GM23338 (cell line): ENCODE results near the gene TMEM140. TPM values are rescaled to one million over a fixed set of nuclear protein-coding genes. Genes with fewer than 3 reads are reported as not detected.
A peak's percentile ranks its signal among the peaks of the same experiment; 100 is the strongest.

Source experiments
- ATAC-seq: fragments of 200-7000 bp; cut with Tn5 transposase; 3 replicates; pipeline ENCODE4 v1.9.1; 2020
- DNase-seq: peaks from one replicate; pipeline ENCODE4 v3.0.0-alpha.2; 2015; ENCODE audit warnings: low spot score
- H2AFZ ChIP-seq: fragments of 200-600 bp; sonication (generic); 2 replicates; pipeline ENCODE4 v1.8.0; 2016; ENCODE audit warnings: antibody characterized with exemption, mild to moderate bottlenecking, moderate library complexity
- H3F3A ChIP-seq: fragments of 200-600 bp; sonication (generic); replicated peaks from 2 replicates; pipeline ENCODE4 v1.8.0; 2017; ENCODE audit warnings: antibody characterized with exemption, mixed run types, low read depth
- H3K27ac ChIP-seq: fragments of 200-600 bp; sonication (generic); 2 replicates; pipeline ENCODE4 v1.6.1; 2016; ENCODE audit warnings: low read depth
- H3K27me3 ChIP-seq: fragments of 200-600 bp; sonication (generic); 2 replicates; pipeline ENCODE4 v1.8.0; 2016; ENCODE audit warnings: mild to moderate bottlenecking, mixed run types, moderate library complexity; ENCODE audit not compliant: insufficient read depth
- H3K36me3 ChIP-seq: fragments of 200-600 bp; sonication (generic); 2 replicates; pipeline ENCODE4 v1.8.0; 2016; ENCODE audit warnings: mild to moderate bottlenecking; ENCODE audit not compliant: insufficient read depth
- H3K4me1 ChIP-seq: fragments of 200-600 bp; sonication (generic); 2 replicates; pipeline ENCODE4 v1.8.0; 2016; ENCODE audit warnings: mild to moderate bottlenecking, moderate library complexity; ENCODE audit not compliant: insufficient read depth
- H3K4me2 ChIP-seq: fragments of 200-600 bp; sonication (generic); 2 replicates; pipeline ENCODE4 v1.7.1; 2017; ENCODE audit warnings: mixed run types
- H3K4me3 ChIP-seq: fragments of 200-600 bp; sonication (generic); 2 replicates; pipeline ENCODE4 v1.6.1; 2016; ENCODE audit warnings: mixed run types
- H3K79me2 ChIP-seq: fragments of 200-600 bp; sonication (generic); replicated peaks from 2 replicates; pipeline ENCODE4 v1.8.0; 2017; ENCODE audit warnings: mild to moderate bottlenecking; ENCODE audit not compliant: insufficient read depth
- H3K9me2 ChIP-seq: fragments of 200-600 bp; sonication (generic); 2 replicates; pipeline ENCODE4 v1.8.0; 2017; ENCODE audit not compliant: insufficient read depth
- H4K20me1 ChIP-seq: fragments of 200-600 bp; sonication (generic); replicated peaks from 2 replicates; pipeline ENCODE4 v1.8.0; 2017; ENCODE audit warnings: mild to moderate bottlenecking; ENCODE audit not compliant: insufficient read depth
- H3K27ac Mint-ChIP-seq: 2 replicates; pipeline ENCODE4 v1.8.0; 2020; ENCODE audit warnings: inconsistent platforms, mild to moderate bottlenecking, moderate library complexity, mixed read lengths
- H3K27me3 Mint-ChIP-seq: 3 replicates; pipeline ENCODE4 v1.8.0; 2022; ENCODE audit warnings: low read depth, mild to moderate bottlenecking, moderate library complexity, mixed read lengths, inconsistent platforms; ENCODE audit not compliant: insufficient read depth, poor library complexity
- H3K36me3 Mint-ChIP-seq: 3 replicates; pipeline ENCODE4 v1.8.0; 2021; ENCODE audit warnings: low read depth, mild to moderate bottlenecking, inconsistent platforms, moderate library complexity, mixed read lengths
- H3K4me1 Mint-ChIP-seq: 3 replicates; pipeline ENCODE4 v1.8.0; 2020; ENCODE audit warnings: mild to moderate bottlenecking, inconsistent platforms, mixed read lengths
- H3K4me3 Mint-ChIP-seq: 3 replicates; pipeline ENCODE4 v1.8.0; 2021; ENCODE audit warnings: moderate library complexity, mild to moderate bottlenecking, inconsistent platforms, mixed read lengths
- H3K9me3 Mint-ChIP-seq: 3 replicates; pipeline ENCODE4 v1.8.0; 2020; ENCODE audit warnings: moderate library complexity, mild to moderate bottlenecking, inconsistent platforms, mixed read lengths
- CREB1 ChIP-seq: fragments of 250-450 bp; sonication (Bioruptor Pico); IDR thresholded peaks from 2 replicates; pipeline ENCODE4 v1.5.0; 2020; ENCODE audit warnings: low read depth, mild to moderate bottlenecking, moderate library complexity
- EZH2 ChIP-seq: fragments of 200-600 bp; sonication (generic); IDR thresholded peaks from one replicate; pipeline ENCODE4 v1.8.0; 2017; ENCODE audit warnings: antibody characterized with exemption, mild to moderate bottlenecking, low read depth; ENCODE audit not compliant: unreplicated experiment
- EZH2phosphoT487 ChIP-seq: fragments of 200-600 bp; sonication (generic); IDR thresholded peaks from one replicate; pipeline ENCODE4 v1.8.1; 2018; ENCODE audit warnings: antibody characterized with exemption; ENCODE audit not compliant: unreplicated experiment
- STAT1 ChIP-seq: IDR thresholded peaks from one replicate; pipeline ENCODE4 v1.6.1; 2016; ENCODE audit warnings: antibody characterized with exemption; ENCODE audit not compliant: unreplicated experiment
- ZNF331 ChIP-seq: fragments of 250-450 bp; sonication (Bioruptor Pico); IDR thresholded peaks from 2 replicates; pipeline ENCODE4 v1.5.0; 2020; ENCODE audit warnings: low read depth, mild to moderate bottlenecking, moderate library complexity
- polyA plus RNA-seq: library from polyadenylated mRNA; unstranded; fragments of >200 nt; fragmentation: Nextera tagmentation; extraction: Ambion mirVana; gene quantifications from 2 replicates; pipeline ENCODE4 v1.2.1, GENCODE V29; 2016
- total RNA-seq: library from RNA; depleted of rRNA; stranded (reverse); fragments of >200 nt; shearing (Covaris generic); gene quantifications from 2 replicates; pipeline ENCODE4 v1.2.3, GENCODE V29; 2014
- TF ChIP-seq, protein P1 (sequence below), 2 experiments: fragments of 200-600 bp in 1 of 2; sonication (generic) in 1 of 2; conservative IDR thresholded peaks; 2 replicates each; pipeline versions ENCODE4 v1.5.1 to v1.6.1; 2016 to 2017; ENCODE audit warnings: antibody characterized with exemption in 2 of 2, low read depth in 2 of 2, mild to moderate bottlenecking in 2 of 2, moderate library complexity in 1 of 2
- TF ChIP-seq, protein P2 (sequence below): IDR thresholded peaks from 2 replicates; pipeline ENCODE4 v1.6.1; 2016; ENCODE audit warnings: antibody characterized with exemption
- TF ChIP-seq, protein P3 (sequence below): IDR thresholded peaks from one replicate; pipeline ENCODE4 v1.6.1; 2018; ENCODE audit warnings: antibody characterized with exemption; ENCODE audit not compliant: unreplicated experiment

TMEM140 gene
- total and polyA plus RNA-seq, 2 experiments from 2014 or later, result 2.7 TPM; not detected in 1

DNA sequence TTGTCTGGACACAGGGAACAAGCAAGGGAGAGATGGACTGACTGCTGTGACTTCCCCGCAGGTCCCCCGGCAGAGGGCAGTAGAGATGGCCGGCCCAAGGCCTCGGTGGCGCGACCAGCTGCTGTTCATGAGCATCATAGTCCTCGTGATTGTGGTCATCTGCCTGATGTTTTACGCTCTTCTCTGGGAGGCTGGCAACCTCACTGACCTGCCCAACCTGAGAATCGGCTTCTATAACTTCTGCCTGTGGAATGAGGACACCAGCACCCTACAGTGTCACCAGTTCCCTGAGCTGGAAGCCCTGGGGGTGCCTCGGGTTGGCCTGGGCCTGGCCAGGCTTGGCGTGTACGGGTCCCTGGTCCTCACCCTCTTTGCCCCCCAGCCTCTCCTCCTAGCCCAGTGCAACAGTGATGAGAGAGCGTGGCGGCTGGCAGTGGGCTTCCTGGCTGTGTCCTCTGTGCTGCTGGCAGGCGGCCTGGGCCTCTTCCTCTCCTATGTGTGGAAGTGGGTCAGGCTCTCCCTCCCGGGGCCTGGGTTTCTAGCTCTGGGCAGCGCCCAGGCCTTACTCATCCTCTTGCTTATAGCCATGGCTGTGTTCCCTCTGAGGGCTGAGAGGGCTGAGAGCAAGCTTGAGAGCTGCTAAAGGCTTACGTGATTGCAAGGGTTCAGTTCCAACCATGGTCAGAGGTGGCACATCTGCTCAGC, 16.6 kb downstream of the TMEM140 start:
- H3K27me3 ChIP-seq, result no peaks in the 10 kb centered on the region
- no peak overlapping the region for H3K4me2 ChIP-seq
- H3F3A ChIP-seq, result no peaks in the 10 kb centered on the region; the same call in 1 of the 2 replicates
- peaks cover 24% of the 10 kb centered on the region for H3K4me1 ChIP-seq
- Mint-ChIP-seq H3K27ac (no peak overlapping the region), H3K36me3 (peaks cover 98% of the 10 kb centered on the region), H3K4me1 (peaks cover 29% of the 10 kb centered on the region), H3K27me3 (peaks cover 18% of the 10 kb centered on the region), H3K9me3 (peaks cover 40% of the 10 kb centered on the region), H3K4me3 (no peak overlapping the region; the same call in 2 of the 3 replicates)
- H4K20me1 ChIP-seq, result peaks cover 4% of the 10 kb centered on the region; the same call in 1 of the 2 replicates
- H3K79me2 ChIP-seq, result peaks cover 11% of the 10 kb centered on the region
- H2AFZ ChIP-seq, result no peak overlapping the region
- peaks cover 4% of the 10 kb centered on the region; the same call in 1 of the 2 replicates for H3K9me2 ChIP-seq
- H3K4me3 ChIP-seq, result no peak overlapping the region
- H3K27ac ChIP-seq, result no peak overlapping the region
- no peak for TF ChIP-seq STAT1
- TF ChIP-seq, protein P1, sequence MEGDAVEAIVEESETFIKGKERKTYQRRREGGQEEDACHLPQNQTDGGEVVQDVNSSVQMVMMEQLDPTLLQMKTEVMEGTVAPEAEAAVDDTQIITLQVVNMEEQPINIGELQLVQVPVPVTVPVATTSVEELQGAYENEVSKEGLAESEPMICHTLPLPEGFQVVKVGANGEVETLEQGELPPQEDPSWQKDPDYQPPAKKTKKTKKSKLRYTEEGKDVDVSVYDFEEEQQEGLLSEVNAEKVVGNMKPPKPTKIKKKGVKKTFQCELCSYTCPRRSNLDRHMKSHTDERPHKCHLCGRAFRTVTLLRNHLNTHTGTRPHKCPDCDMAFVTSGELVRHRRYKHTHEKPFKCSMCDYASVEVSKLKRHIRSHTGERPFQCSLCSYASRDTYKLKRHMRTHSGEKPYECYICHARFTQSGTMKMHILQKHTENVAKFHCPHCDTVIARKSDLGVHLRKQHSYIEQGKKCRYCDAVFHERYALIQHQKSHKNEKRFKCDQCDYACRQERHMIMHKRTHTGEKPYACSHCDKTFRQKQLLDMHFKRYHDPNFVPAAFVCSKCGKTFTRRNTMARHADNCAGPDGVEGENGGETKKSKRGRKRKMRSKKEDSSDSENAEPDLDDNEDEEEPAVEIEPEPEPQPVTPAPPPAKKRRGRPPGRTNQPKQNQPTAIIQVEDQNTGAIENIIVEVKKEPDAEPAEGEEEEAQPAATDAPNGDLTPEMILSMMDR (conservative IDR thresholded peaks at IDR 0.05; ENCODE audit: low read depth in 2 of 2), result peak; percentile 10 to 43; a peak in 2 of 4 replicates
- DNase-seq (no peak), ATAC-seq (no peak; the same call in 2 of the 3 replicates)
- peaks cover 17% of the 10 kb centered on the region; the same call in 1 of the 2 replicates for H3K36me3 ChIP-seq

DNA sequence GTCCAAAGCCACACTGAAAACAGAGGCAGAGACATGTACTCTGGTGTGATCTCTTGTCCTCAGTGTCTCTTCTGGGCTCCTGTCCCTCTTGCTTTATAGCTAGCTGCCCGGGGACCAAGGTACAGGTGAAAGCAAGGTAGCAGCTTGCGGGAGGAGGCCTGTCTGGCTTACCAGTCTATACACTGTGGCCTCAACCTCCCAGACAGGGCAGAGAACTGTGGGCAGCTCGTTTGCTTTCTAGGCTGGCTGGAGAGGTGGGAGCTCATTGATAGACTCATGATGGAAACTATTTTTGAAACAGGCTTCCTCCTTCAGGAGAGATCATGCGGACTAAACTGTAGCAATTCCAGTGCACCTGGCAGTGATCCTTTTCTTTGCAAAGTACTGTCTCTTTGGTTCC, 18.0 kb downstream of the TMEM140 start:
- no peak overlapping the region for H3K27ac Mint-ChIP-seq
- H3K36me3 Mint-ChIP-seq, result peaks cover 88% of the 10 kb centered on the region
- H3K4me1 Mint-ChIP-seq, result peaks cover 22% of the 10 kb centered on the region
- DNase-seq (no peak), ATAC-seq (no peak)
- Histone ChIP-seq H3K4me3 (no peak overlapping the region), H2AFZ (no peak overlapping the region), H3K79me2 (peaks cover 16% of the 10 kb centered on the region), H3F3A (no peaks in the 10 kb centered on the region; the same call in 1 of the 2 replicates), H3K9me2 (peaks cover 4% of the 10 kb centered on the region; the same call in 1 of the 2 replicates), H3K27me3 (no peaks in the 10 kb centered on the region), H3K27ac (no peak overlapping the region), H3K36me3 (peaks cover 17% of the 10 kb centered on the region; the same call in 1 of the 2 replicates), H4K20me1 (peaks cover 4% of the 10 kb centered on the region; the same call in 1 of the 2 replicates), H3K4me1 (peaks cover 17% of the 10 kb centered on the region; the same call in 1 of the 2 replicates), H3K4me2 (no peak overlapping the region)
- peaks cover 24% of the 10 kb centered on the region for H3K27me3 Mint-ChIP-seq
- peaks cover 29% of the 10 kb centered on the region for H3K9me3 Mint-ChIP-seq
- H3K4me3 Mint-ChIP-seq, result no peak overlapping the region
- TF ChIP-seq ZNF331 (CRISPR knock-in tag) (no peak), EZH2phosphoT487 (no peak), STAT1 (no peak), EZH2 (no peak), CREB1 (CRISPR knock-in tag) (no peak)
- TF ChIP-seq, protein P2, sequence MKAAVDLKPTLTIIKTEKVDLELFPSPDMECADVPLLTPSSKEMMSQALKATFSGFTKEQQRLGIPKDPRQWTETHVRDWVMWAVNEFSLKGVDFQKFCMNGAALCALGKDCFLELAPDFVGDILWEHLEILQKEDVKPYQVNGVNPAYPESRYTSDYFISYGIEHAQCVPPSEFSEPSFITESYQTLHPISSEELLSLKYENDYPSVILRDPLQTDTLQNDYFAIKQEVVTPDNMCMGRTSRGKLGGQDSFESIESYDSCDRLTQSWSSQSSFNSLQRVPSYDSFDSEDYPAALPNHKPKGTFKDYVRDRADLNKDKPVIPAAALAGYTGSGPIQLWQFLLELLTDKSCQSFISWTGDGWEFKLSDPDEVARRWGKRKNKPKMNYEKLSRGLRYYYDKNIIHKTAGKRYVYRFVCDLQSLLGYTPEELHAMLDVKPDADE, result no peak
- TF ChIP-seq, protein P1 (conservative IDR thresholded peaks at IDR 0.05; ENCODE audit: low read depth in 2 of 2), result no peak
- TF ChIP-seq, protein P3, sequence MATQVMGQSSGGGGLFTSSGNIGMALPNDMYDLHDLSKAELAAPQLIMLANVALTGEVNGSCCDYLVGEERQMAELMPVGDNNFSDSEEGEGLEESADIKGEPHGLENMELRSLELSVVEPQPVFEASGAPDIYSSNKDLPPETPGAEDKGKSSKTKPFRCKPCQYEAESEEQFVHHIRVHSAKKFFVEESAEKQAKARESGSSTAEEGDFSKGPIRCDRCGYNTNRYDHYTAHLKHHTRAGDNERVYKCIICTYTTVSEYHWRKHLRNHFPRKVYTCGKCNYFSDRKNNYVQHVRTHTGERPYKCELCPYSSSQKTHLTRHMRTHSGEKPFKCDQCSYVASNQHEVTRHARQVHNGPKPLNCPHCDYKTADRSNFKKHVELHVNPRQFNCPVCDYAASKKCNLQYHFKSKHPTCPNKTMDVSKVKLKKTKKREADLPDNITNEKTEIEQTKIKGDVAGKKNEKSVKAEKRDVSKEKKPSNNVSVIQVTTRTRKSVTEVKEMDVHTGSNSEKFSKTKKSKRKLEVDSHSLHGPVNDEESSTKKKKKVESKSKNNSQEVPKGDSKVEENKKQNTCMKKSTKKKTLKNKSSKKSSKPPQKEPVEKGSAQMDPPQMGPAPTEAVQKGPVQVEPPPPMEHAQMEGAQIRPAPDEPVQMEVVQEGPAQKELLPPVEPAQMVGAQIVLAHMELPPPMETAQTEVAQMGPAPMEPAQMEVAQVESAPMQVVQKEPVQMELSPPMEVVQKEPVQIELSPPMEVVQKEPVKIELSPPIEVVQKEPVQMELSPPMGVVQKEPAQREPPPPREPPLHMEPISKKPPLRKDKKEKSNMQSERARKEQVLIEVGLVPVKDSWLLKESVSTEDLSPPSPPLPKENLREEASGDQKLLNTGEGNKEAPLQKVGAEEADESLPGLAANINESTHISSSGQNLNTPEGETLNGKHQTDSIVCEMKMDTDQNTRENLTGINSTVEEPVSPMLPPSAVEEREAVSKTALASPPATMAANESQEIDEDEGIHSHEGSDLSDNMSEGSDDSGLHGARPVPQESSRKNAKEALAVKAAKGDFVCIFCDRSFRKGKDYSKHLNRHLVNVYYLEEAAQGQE, result no peak
